Measurements from ENCODE around the gene CSRNP3.

The CSRNP3 gene

GRCh38 chr2:165469417-165469816, at the start of gene CSRNP3:
TSS of gene CSRNP3 (plus strand) at chr2:165469698. CDS start at chr2:165595066, 125,368 bp downstream.
- DNase-seq (ENCODE audit: low read depth in 3 of 3): no peak

- no peak for DNase-seq (ENCODE audit: low read depth in 3 of 3)
Measured at GRCh38 chr2:165420231-165420630, 49.3 kb upstream of the CSRNP3 start.

GRCh38 chr2:165423081-165423480, 46.4 kb upstream of the CSRNP3 start:
- no peak for DNase-seq (ENCODE audit: low read depth in 3 of 3)

- no peak for DNase-seq (ENCODE audit: low read depth in 3 of 3)
Measured at GRCh38 chr2:165425556-165425955, 43.9 kb upstream of the CSRNP3 start.

GRCh38 chr2:165427686-165428085, 41.8 kb upstream of the CSRNP3 start:
- no peak for DNase-seq (ENCODE audit: low read depth in 3 of 3)

GRCh38 chr2:165428926-165429325, 40.6 kb upstream of the CSRNP3 start:
- no peak for DNase-seq (ENCODE audit: low read depth in 3 of 3)

GRCh38 chr2:165431014-165431413, 38.5 kb upstream of the CSRNP3 start:
- no peak for DNase-seq (ENCODE audit: low read depth in 3 of 3)

- no peak for DNase-seq (ENCODE audit: low read depth in 3 of 3)
Measured at GRCh38 chr2:165432234-165432966, 37.1 kb upstream of the CSRNP3 start.

GRCh38 chr2:165434865-165435496, 34.5 kb upstream of the CSRNP3 start:
- no peak for DNase-seq (ENCODE audit: low read depth in 3 of 3)

GRCh38 chr2:165435611-165436010, 33.9 kb upstream of the CSRNP3 start:
- no peak for DNase-seq (ENCODE audit: low read depth in 3 of 3)

- no peak for DNase-seq (ENCODE audit: low read depth in 3 of 3)
Measured at GRCh38 chr2:165436559-165436958, 32.9 kb upstream of the CSRNP3 start.

GRCh38 chr2:165440367-165440766, 29.1 kb upstream of the CSRNP3 start:
- no peak for DNase-seq (ENCODE audit: low read depth in 3 of 3)

- DNase-seq (ENCODE audit: low read depth in 3 of 3): no peak
Measured at GRCh38 chr2:165443511-165443910, 26.0 kb upstream of the CSRNP3 start.

- no peak for DNase-seq (ENCODE audit: low read depth in 3 of 3)
Measured at GRCh38 chr2:165448406-165448805, 21.1 kb upstream of the CSRNP3 start.

GRCh38 chr2:165450156-165450555, 19.3 kb upstream of the CSRNP3 start:
- DNase-seq (ENCODE audit: low read depth in 3 of 3): no peak

- no peak for DNase-seq (ENCODE audit: low read depth in 3 of 3)
Measured at GRCh38 chr2:165452327-165452726, 17.2 kb upstream of the CSRNP3 start.

GRCh38 chr2:165453561-165454094, 15.9 kb upstream of the CSRNP3 start:
- no peak for DNase-seq (ENCODE audit: low read depth in 3 of 3)

- no peak for DNase-seq (ENCODE audit: low read depth in 3 of 3)
Measured at GRCh38 chr2:165454905-165455304, 14.6 kb upstream of the CSRNP3 start.

GRCh38 chr2:165456027-165456426, 13.5 kb upstream of the CSRNP3 start:
- DNase-seq (ENCODE audit: low read depth in 3 of 3): no peak

- DNase-seq (ENCODE audit: low read depth in 3 of 3): no peak
Measured at GRCh38 chr2:165462443-165462842, 7.1 kb upstream of the CSRNP3 start.

- DNase-seq (ENCODE audit: low read depth in 3 of 3): no peak
Measured at GRCh38 chr2:165466386-165466785, 3.1 kb upstream of the CSRNP3 start.

- no peak for DNase-seq (ENCODE audit: low read depth in 3 of 3)
Measured at GRCh38 chr2:165467921-165468320, 1.6 kb upstream of the CSRNP3 start.

GRCh38 chr2:165470361-165470760, 863 bp downstream of the CSRNP3 start:
- no peak for DNase-seq (ENCODE audit: low read depth in 3 of 3)
